Ovary (tissue), 3 donors: ENCODE data around the gene PLEKHA7.

Source experiments
- EP300 ChIP-seq: sonication (generic); formaldehyde crosslinking; IDR thresholded peaks from one replicate; pipeline ENCODE4 v1.6.1; 2017; ENCODE audit warnings: antibody characterized with exemption
- POLR2A ChIP-seq: fragments of 450-650 bp; IDR thresholded peaks from one replicate; pipeline ENCODE4 v1.6.1; 2017; ENCODE audit warnings: antibody characterized with exemption, mild to moderate bottlenecking, moderate library complexity
- TF ChIP-seq, protein P1 (sequence below), 3 donors: fragments of 450-650 bp in 2 of 3; fragments of 200-600 bp in 1 of 3; IDR thresholded peaks; one replicate each; pipeline versions ENCODE4 v1.5.1 to v1.8.0; 2016 to 2022; ENCODE audit warnings: antibody characterized with exemption in 3 of 3, mild to moderate bottlenecking in 1 of 3
- donor health status: DM: no; HTN: no; CAD: no.

DNA sequence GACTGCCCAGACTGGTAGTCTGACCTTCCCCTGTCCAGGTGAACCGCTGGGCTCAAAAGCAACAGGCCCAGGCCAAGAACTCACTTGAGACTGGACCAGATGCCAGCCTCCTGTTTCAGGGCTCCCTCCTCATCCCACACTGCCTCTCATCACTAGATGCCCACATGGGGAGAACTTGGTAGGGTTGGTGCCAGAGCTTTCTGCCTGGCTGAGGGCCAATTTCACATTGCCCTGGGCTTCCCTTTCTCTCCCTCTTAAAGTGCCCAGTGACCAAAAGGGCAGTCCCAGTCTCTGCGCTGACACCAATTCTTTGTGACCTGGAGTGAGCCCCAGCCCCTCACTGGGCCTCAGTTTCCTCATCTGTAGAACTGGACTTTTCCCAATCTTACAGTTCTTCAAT is 234.1 kb downstream of the PLEKHA7 start:
- TF ChIP-seq POLR2A (no peak), EP300 (no peak)
- TF ChIP-seq, protein P1, sequence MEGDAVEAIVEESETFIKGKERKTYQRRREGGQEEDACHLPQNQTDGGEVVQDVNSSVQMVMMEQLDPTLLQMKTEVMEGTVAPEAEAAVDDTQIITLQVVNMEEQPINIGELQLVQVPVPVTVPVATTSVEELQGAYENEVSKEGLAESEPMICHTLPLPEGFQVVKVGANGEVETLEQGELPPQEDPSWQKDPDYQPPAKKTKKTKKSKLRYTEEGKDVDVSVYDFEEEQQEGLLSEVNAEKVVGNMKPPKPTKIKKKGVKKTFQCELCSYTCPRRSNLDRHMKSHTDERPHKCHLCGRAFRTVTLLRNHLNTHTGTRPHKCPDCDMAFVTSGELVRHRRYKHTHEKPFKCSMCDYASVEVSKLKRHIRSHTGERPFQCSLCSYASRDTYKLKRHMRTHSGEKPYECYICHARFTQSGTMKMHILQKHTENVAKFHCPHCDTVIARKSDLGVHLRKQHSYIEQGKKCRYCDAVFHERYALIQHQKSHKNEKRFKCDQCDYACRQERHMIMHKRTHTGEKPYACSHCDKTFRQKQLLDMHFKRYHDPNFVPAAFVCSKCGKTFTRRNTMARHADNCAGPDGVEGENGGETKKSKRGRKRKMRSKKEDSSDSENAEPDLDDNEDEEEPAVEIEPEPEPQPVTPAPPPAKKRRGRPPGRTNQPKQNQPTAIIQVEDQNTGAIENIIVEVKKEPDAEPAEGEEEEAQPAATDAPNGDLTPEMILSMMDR (IDR thresholded peaks at IDR 0.05) = no peak
